Right atrium auricular region (tissue), 2 donors: Measurements from ENCODE around the gene FRMD3. TPM values are rescaled to one million over a fixed set of nuclear protein-coding genes. Genes with fewer than 3 reads are reported as not detected.

Experiments
- DNase-seq: peaks from one replicate; pipeline ENCODE4 v3.0.0-alpha.2; 2019; ENCODE audit warnings: low spot score
- H3K27ac ChIP-seq, 2 donors: fragments of 200-600 bp; sonication (generic); 1 replicate in 1 of 2; 2 replicates in 1 of 2; pipeline ENCODE4 v1.5.1; 2016 to 2019
- H3K27me3 ChIP-seq, 2 donors: fragments of 200-600 bp; sonication (generic); one replicate each; pipeline versions ENCODE4 v1.5.1 to v1.6.0; 2017 to 2019
- H3K36me3 ChIP-seq: fragments of 200-600 bp; sonication (generic); one replicate; pipeline ENCODE4 v1.5.1; 2016
- H3K4me1 ChIP-seq, 2 donors: fragments of 200-600 bp; sonication (generic); one replicate each; pipeline versions ENCODE4 v1.5.1 to v1.6.0; 2017 to 2019
- H3K4me3 ChIP-seq, 2 donors: fragments of 200-600 bp; sonication (generic); 1 replicate in 1 of 2; 2 replicates in 1 of 2; pipeline ENCODE4 v1.5.1; 2017 to 2019; ENCODE audit warnings: mild to moderate bottlenecking in 1 of 2, moderate library complexity in 1 of 2
- H3K9me3 ChIP-seq, 2 donors: fragments of 200-600 bp; sonication (generic); one replicate each; pipeline ENCODE4 v1.5.1; 2019
- CTCF ChIP-seq, 2 donors: fragments of 200-600 bp; sonication (generic); IDR thresholded peaks; one replicate each; pipeline ENCODE4 v1.5.1; 2019; ENCODE audit warnings: antibody characterized with exemption in 2 of 2
- total RNA-seq, 2 donors: library from RNA; depleted of rRNA; stranded (reverse); fragments of >200 nt; gene quantifications; one replicate each; pipeline ENCODE4 v1.1.0, GENCODE V29; 2016

FRMD3 gene
- total RNA-seq, 2 donors from 2014 or later: 31.4 to 77.5 TPM

GRCh38 chr9:83307066-83307724 is 231.0 kb downstream of the FRMD3 start:
- no peaks in the 10 kb centered on the region for H3K27me3 ChIP-seq
- no peak for DNase-seq
- no peaks in the 10 kb centered on the region for H3K36me3 ChIP-seq
- no peak for TF ChIP-seq CTCF (IDR thresholded peaks at IDR 0.05)
- H3K4me1 ChIP-seq: peaks cover 0 to 41% of the 10 kb centered on the region in 2 donors
- no peaks in the 10 kb centered on the region for H3K9me3 ChIP-seq
- no peak overlapping the region for H3K4me3 ChIP-seq
- H3K27ac ChIP-seq: peak overlapping the region in 1 of 2 donors; percentile 18

- H3K27me3 ChIP-seq: no peaks in the 10 kb centered on the region
- H3K9me3 ChIP-seq: no peaks in the 10 kb centered on the region
- peaks cover 0 to 41% of the 10 kb centered on the region in 2 donors for H3K4me1 ChIP-seq
- no peak for TF ChIP-seq CTCF (IDR thresholded peaks at IDR 0.05)
- H3K4me3 ChIP-seq: no peak overlapping the region
- no peaks in the 10 kb centered on the region for H3K36me3 ChIP-seq
- H3K27ac ChIP-seq: peak overlapping the region; percentile 23 to 59
- peak; percentile 84 for DNase-seq
Observed at GRCh38 chr9:83304686-83305085, 233.5 kb downstream of the FRMD3 start.

- Histone ChIP-seq H3K27me3 (no peaks in the 10 kb centered on the region), H3K36me3 (peaks cover 12% of the 10 kb centered on the region), H3K9me3 (no peaks in the 10 kb centered on the region), H3K4me1 (peaks cover 0 to 7% of the 10 kb centered on the region in 2 donors), H3K27ac (no peak overlapping the region), H3K4me3 (no peak overlapping the region)
- no peak for DNase-seq
- TF ChIP-seq CTCF (IDR thresholded peaks at IDR 0.05): no peak
Observed at GRCh38 chr9:83299571-83299970, 238.6 kb downstream of the FRMD3 start.

- Histone ChIP-seq H3K36me3 (peaks cover 12% of the 10 kb centered on the region), H3K9me3 (no peaks in the 10 kb centered on the region), H3K27me3 (no peaks in the 10 kb centered on the region), H3K4me3 (no peak overlapping the region), H3K4me1 (peaks cover 0 to 2% of the 10 kb centered on the region in 2 donors), H3K27ac (no peak overlapping the region)
- TF ChIP-seq CTCF (IDR thresholded peaks at IDR 0.05): no peak
- no peak for DNase-seq
Observed at GRCh38 chr9:83299094-83299493, 239.1 kb downstream of the FRMD3 start.

- DNase-seq: no peak
- no peak for TF ChIP-seq CTCF (IDR thresholded peaks at IDR 0.05)
- H3K27me3 ChIP-seq: no peaks in the 10 kb centered on the region
Observed at GRCh38 chr9:83296123-83296522, 242.1 kb downstream of the FRMD3 start.

GRCh38 chr9:83294816-83295215 is 243.4 kb downstream of the FRMD3 start:
- H3K36me3 ChIP-seq: peaks cover 12% of the 10 kb centered on the region
- TF ChIP-seq CTCF (IDR thresholded peaks at IDR 0.05): no peak
- no peaks in the 10 kb centered on the region for H3K9me3 ChIP-seq
- no peaks in the 10 kb centered on the region for H3K4me1 ChIP-seq
- no peak overlapping the region for H3K4me3 ChIP-seq
- H3K27me3 ChIP-seq: no peaks in the 10 kb centered on the region
- no peak overlapping the region for H3K27ac ChIP-seq
- DNase-seq: no peak

More at GRCh38 chr9:83296123-83296522, 242.1 kb downstream of the FRMD3 start:
- Histone ChIP-seq H3K27ac (no peak overlapping the region), H3K9me3 (no peaks in the 10 kb centered on the region), H3K36me3 (peaks cover 12% of the 10 kb centered on the region), H3K4me1 (no peaks in the 10 kb centered on the region), H3K4me3 (no peak overlapping the region)
